Kidney epithelial cell (primary cell): ENCODE measurements around the gene ARID1A. TPM values are rescaled to one million over a fixed set of nuclear protein-coding genes. Genes with fewer than 3 reads are reported as not detected.
A peak's percentile ranks its signal among the peaks of the same experiment; 100 is the strongest.
"Not testable (repeated sequence)": the region's sequence is repeated elsewhere in the genome, so short reads cannot be mapped to it uniquely, and the experiment has no call there.

ENCODE experiments used
- DNase-seq: peaks from one replicate; pipeline ENCODE4 v3.0.0-alpha.2; 2010; ENCODE audit warnings: low read depth
- H3K27me3 ChIP-seq: 2 replicates; pipeline ENCODE4 v1.6.0; 2011; ENCODE audit warnings: low read length; ENCODE audit not compliant: control insufficient read depth, insufficient read depth
- H3K36me3 ChIP-seq: 2 replicates; pipeline ENCODE4 v1.5.1; 2011; ENCODE audit warnings: low read length; ENCODE audit not compliant: control insufficient read depth, insufficient read depth
- H3K4me3 ChIP-seq: 2 replicates; pipeline ENCODE4 v1.5.1; 2011; ENCODE audit warnings: low read depth, mild to moderate bottlenecking, control low read depth, low read length
- CTCF ChIP-seq: IDR thresholded peaks from 2 replicates; pipeline ENCODE4 v1.5.1; 2011; ENCODE audit warnings: mild to moderate bottlenecking, moderate library complexity, low read length, control low read depth, inconsistent platforms; ENCODE audit not compliant: insufficient read depth, poor library complexity, severe bottlenecking
- total RNA-seq: library from RNA; depleted of rRNA; stranded (reverse); fragments of >200 nt; gene quantifications from 2 replicates; pipeline ENCODE4 v1.2.3, GENCODE V29; 2015

The ARID1A gene
- total RNA-seq, 1 donor from 2014 or later: 43.7 TPM

- no peak for DNase-seq
- no peak overlapping the region for H3K4me3 ChIP-seq
- TF ChIP-seq CTCF: no peak
- H3K36me3 ChIP-seq: no peaks in the 10 kb centered on the region
- H3K27me3 ChIP-seq: no peaks in the 10 kb centered on the region
Measured at GRCh38 chr1:26702680-26703038, 6.8 kb downstream of the ARID1A start.

GRCh38 chr1:26703478-26703877 lies 7.7 kb downstream of the ARID1A start:
- H3K27me3 ChIP-seq: no peaks in the 10 kb centered on the region
- DNase-seq: no peak
- no peak overlapping the region for H3K4me3 ChIP-seq
- H3K36me3 ChIP-seq: no peaks in the 10 kb centered on the region
- no peak for TF ChIP-seq CTCF

- no peak for DNase-seq
- no peak overlapping the region for H3K4me3 ChIP-seq
- TF ChIP-seq CTCF: no peak
Measured at GRCh38 chr1:26704629-26705028, 8.8 kb downstream of the ARID1A start.

GRCh38 chr1:26705227-26705626 lies 9.4 kb downstream of the ARID1A start:
- not testable (repeated sequence) for DNase-seq, H3K36me3 ChIP-seq, H3K27me3 ChIP-seq, H3K4me3 ChIP-seq

More at GRCh38 chr1:26704629-26705028, 8.8 kb downstream of the ARID1A start:
- Histone ChIP-seq H3K36me3 (no peaks in the 10 kb centered on the region), H3K27me3 (no peaks in the 10 kb centered on the region)

GRCh38 chr1:26705788-26706311 lies 10.0 kb downstream of the ARID1A start:
- no peaks in the 10 kb centered on the region for H3K36me3 ChIP-seq

GRCh38 chr1:26706315-26706714 lies 10.5 kb downstream of the ARID1A start:
- H3K27me3 ChIP-seq: no peaks in the 10 kb centered on the region
- no peak overlapping the region for H3K4me3 ChIP-seq
- no peak for TF ChIP-seq CTCF
- no peaks in the 10 kb centered on the region for H3K36me3 ChIP-seq
- DNase-seq: no peak

More at GRCh38 chr1:26705788-26706311, 10.0 kb downstream of the ARID1A start:
- H3K27me3 ChIP-seq: no peaks in the 10 kb centered on the region
- no peak overlapping the region for H3K4me3 ChIP-seq
- no peak for TF ChIP-seq CTCF
- DNase-seq: peak; percentile 31
